GM12891 (cell line): ENCODE results near the gene ITPR1.

ENCODE experiments used
- DNase-seq: peaks from one replicate; pipeline ENCODE4 v3.0.0; 2011; ENCODE audit warnings: low spot score; ENCODE audit not compliant: insufficient read length
- FAIRE-seq: peaks from 2 replicates; lab custom pipeline; 2011; peaks lifted over from hg19 to GRCh38; lab: Jason Lieb, UNC
- PAX5 ChIP-seq: IDR thresholded peaks from 2 replicates; pipeline ENCODE4 v1.6.1; 2011; ENCODE audit warnings: low read length, moderate library complexity, mild to moderate bottlenecking; ENCODE audit not compliant: insufficient read depth, severe bottlenecking
- POLR2A ChIP-seq: IDR thresholded peaks from 2 replicates; pipeline ENCODE4 v1.6.1; 2011; ENCODE audit warnings: low read depth, low read length, control low read depth
- POLR2AphosphoS5 ChIP-seq: IDR thresholded peaks from 2 replicates; pipeline ENCODE4 v1.6.1; 2011; ENCODE audit warnings: low read depth, low read length, control low read depth
- POU2F2 ChIP-seq: IDR thresholded peaks from 2 replicates; pipeline ENCODE4 v1.6.1; 2011; ENCODE audit warnings: low read depth, mild to moderate bottlenecking, control low read depth, low read length, moderate library complexity
- SPI1 ChIP-seq: IDR thresholded peaks from 2 replicates; pipeline ENCODE4 v1.6.1; 2011; ENCODE audit warnings: low read depth, low read length, control low read depth
- TAF1 ChIP-seq: IDR thresholded peaks from 2 replicates; pipeline ENCODE4 v1.6.1; 2011; ENCODE audit warnings: low read depth, low read length, control low read depth

The ITPR1 gene

DNA sequence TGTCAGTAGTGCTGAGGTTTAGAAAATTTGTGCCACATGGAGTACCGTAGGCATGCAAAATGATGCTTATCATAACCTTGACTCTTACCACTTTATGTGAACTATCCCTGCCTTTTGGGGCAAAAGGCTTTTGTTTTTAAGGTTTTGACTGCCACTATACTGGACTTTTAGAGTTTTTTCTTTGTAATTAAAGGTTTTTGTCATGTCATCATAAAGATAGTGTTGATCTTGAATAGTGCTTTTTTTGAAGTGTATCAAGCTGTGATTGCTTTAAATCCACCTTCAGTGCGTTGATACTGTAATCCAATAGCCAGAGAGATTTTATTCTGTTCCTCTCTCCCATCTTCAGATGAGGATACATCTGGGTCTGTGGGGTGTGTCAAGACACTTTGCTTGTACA is 172.9 kb downstream of the ITPR1 start:
- FAIRE-seq (no peak), DNase-seq (no peak)
- TF ChIP-seq POU2F2 = no peak
- no peak for TF ChIP-seq TAF1
- no peak for TF ChIP-seq POLR2AphosphoS5
- no peak for TF ChIP-seq SPI1
- no peak for TF ChIP-seq PAX5
- no peak for TF ChIP-seq POLR2A

DNA sequence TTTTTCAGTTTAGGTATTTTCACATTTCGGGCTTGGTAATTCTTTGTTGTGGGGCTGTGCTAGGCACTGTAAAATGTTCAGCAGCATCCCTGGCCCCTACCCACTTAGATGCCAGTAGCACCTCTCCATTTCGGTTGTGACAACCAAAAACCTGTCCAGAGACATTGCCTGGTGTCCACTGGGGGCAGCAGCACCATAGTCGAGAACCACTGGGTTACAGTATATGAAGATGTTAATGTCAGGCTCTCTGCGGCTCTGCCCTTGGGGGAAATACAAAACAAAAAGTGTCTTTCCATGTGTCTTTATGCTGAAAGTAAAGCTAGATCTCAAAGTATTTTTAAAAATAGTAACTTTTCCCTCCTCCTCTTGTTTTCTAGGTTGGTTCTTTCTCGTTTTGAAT is 177.2 kb downstream of the ITPR1 start:
- DNase-seq = no peak
- no peak for FAIRE-seq
- TF ChIP-seq POLR2AphosphoS5 = no peak
- no peak for TF ChIP-seq PAX5
- no peak for TF ChIP-seq TAF1
- TF ChIP-seq POLR2A = no peak
- no peak for TF ChIP-seq POU2F2
- TF ChIP-seq SPI1 = no peak

DNA sequence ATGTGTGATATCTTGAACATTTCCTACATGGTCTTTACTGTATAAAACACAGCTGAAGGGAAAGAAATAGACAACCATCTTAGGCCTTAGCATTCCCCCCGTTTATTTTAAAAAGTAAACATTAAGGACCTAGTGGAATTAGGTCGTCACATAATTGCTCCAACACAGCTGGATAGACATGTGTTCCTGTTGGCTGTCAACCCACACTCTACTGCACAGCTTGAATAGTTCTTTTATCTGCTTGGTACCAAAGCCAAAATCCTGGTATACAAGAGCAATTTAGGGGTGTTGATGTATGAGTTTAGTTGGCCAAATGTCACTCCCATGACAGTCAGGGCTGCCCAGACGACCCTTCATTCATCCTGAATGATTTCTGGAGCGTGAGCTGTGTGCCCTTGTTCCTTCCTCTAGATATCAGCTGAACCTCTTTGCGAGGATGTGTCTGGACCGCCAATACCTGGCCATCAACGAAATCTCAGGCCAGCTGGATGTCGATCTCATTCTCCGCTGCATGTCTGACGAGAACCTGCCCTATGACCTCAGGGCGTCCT is 179.7 kb downstream of the ITPR1 start:
- FAIRE-seq (no peak), DNase-seq (no peak)
- no peak for TF ChIP-seq PAX5
- TF ChIP-seq POLR2A = no peak
- TF ChIP-seq TAF1 = no peak
- no peak for TF ChIP-seq POU2F2

DNA sequence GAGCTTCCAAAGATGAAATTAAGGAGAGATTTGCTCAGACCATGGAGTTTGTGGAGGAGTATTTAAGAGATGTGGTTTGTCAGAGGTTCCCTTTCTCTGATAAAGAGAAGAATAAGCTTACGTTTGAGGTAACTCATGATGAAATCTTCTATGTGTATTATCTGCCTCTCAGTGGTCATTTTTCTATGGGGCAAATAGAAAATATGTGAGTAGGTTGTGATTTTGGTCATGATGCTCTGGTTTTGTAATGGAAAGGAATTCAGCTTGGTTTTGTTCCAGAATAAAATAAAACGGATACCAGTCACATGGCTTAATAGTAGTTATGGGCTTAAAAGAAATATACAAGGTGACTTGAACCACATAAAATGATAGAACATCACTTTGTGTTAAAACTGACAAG is 181.1 kb downstream of the ITPR1 start:
- FAIRE-seq (no peak), DNase-seq (no peak)
- no peak for TF ChIP-seq POLR2AphosphoS5
- no peak for TF ChIP-seq TAF1
- no peak for TF ChIP-seq PAX5
- TF ChIP-seq POU2F2 = no peak
- TF ChIP-seq POLR2A = no peak
- no peak for TF ChIP-seq SPI1

DNA sequence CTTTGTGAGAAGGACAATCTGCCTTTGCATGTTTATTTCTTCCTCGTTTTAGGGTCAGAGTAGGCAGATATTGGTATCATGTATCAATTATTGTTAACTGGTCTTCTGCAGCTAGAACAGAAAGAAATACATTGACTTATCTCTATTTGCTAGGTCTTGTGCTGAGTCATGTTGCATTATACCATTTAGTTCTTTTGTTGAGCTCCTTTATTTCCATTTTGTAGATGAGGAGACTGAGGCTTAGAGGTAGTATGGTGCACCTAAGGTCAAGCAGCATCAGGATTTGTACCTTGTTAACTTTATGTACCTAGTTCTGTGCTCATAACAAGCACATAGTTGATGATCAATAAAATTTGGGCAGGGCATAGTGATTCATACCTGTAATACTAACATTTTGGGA is 182.6 kb downstream of the ITPR1 start:
- TF ChIP-seq POU2F2 (no peak), POLR2A (no peak), POLR2AphosphoS5 (no peak), TAF1 (no peak), PAX5 (no peak), SPI1 (no peak)
- FAIRE-seq (no peak), DNase-seq (no peak)

DNA sequence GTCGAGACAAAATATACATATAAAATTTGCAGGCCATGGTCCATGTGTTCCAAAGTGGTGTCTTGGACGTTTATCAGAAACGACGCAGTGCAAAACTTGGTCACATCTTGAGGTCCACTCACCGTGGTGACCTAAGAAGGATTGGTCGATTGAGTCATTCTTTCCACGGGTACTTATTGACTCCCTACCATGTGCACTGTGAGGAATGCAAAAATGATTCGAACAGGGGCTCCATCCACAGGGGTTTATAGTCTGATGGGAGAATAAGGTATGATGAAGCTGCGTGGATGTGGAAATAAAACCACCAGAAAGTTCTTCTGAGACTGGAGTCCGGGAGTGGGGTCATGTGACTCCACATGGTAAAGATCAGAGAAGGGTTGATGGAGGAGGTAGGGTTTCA is 185.2 kb downstream of the ITPR1 start:
- TF ChIP-seq POU2F2 = no peak
- no peak for TF ChIP-seq POLR2AphosphoS5
- no peak for TF ChIP-seq SPI1
- no peak for TF ChIP-seq PAX5
- TF ChIP-seq TAF1 = no peak
- no peak for TF ChIP-seq POLR2A
- FAIRE-seq (no peak), DNase-seq (no peak)

DNA sequence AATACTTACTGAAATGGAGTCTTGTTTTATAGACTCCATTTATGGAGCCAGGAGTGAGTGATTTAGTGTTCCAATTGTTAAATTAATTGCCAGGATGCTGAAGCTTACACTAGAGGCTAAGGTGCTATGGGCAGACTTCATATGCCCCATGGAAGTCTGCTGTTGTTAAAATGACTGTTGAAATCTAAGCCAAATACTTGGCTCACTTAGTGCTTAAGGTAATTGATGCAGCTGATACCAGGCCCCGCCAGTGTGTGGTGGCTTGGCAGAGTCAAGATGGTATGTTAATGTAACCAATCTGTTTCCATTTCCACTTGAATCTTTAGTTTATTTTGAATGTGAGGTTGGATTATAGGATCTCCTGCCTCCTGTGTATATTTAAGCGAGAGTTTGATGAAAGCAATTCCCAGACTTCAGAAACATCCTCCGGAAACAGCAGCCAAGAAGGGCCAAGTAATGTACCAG is 187.1 kb downstream of the ITPR1 start:
- TF ChIP-seq SPI1 = no peak
- no peak for TF ChIP-seq PAX5
- no peak for TF ChIP-seq TAF1
- TF ChIP-seq POLR2A = no peak
- no peak for TF ChIP-seq POLR2AphosphoS5
- TF ChIP-seq POU2F2 = no peak
- FAIRE-seq (no peak), DNase-seq (no peak)

DNA sequence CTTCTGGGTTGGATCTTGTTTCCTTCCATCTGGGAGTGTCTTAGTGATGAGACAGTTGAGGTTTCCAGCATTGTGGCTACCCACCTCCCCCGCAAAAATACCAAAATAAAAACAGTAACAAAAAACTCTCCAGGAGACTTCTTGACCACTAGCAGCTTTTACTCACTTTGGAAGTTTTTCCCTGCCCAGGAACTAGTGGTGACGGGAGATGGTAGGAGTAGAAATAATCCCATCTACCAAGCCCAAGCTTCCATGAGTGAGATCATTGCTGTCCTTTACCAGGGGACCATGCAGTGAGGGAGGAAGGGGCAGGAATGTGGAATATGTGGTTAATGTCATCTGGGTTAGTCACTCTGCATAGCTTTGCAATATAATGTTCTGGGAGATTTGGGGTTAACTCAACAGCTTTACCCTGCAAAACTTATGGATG is 187.7 kb downstream of the ITPR1 start:
- FAIRE-seq (no peak), DNase-seq (no peak)
- TF ChIP-seq TAF1 (no peak), POLR2A (no peak), SPI1 (no peak), POLR2AphosphoS5 (no peak), POU2F2 (no peak), PAX5 (no peak)

DNA sequence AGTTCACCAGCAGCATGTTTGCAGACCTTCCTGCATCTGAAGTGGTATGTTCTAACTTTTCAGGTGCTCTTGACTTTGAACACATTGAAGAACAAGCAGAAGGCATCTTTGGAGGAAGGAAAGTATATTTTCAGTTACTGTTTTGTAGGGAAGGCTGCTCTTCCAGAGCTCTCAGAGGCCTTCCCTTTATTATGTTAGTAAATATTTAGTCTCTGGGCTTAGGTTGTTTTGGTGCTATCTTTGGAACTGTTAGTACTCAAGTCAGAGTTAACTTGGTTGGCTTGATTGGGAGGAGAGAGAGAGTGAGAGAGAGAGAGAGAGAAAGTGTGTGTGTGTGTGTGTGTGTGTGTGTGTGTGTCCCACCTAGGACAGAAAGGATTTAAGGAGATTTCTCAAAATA is 188.2 kb downstream of the ITPR1 start:
- DNase-seq = no peak
- no peak for FAIRE-seq
- TF ChIP-seq PAX5 = no peak
- TF ChIP-seq POLR2AphosphoS5 = no peak
- TF ChIP-seq TAF1 = no peak
- TF ChIP-seq POU2F2 = no peak
- no peak for TF ChIP-seq SPI1
- no peak for TF ChIP-seq POLR2A

DNA sequence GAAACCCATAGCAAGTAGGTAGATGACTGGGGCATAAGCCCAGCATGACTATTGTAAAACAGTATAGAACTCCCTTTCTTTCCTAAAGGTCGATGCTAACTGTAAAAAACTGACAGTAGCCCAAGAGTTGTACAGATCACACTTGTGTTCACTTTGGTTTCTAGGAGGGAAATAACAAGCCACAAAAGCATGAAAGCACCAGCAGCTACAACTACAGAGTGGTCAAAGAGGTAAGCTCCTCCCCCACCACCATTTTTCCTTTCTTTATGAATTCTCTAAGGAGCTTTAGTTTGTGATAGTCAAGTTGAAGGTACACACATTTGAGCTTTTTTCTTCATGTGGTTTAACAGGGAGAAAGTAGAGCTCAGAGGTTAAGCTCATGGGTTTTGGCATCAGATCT is 191.0 kb downstream of the ITPR1 start:
- TF ChIP-seq TAF1 = no peak
- TF ChIP-seq POLR2A = no peak
- TF ChIP-seq SPI1 = no peak
- no peak for TF ChIP-seq POLR2AphosphoS5
- no peak for TF ChIP-seq POU2F2
- DNase-seq (no peak), FAIRE-seq (no peak)
